ENCODE measurements around the gene ATG13.
A peak's percentile ranks its signal among the peaks of the same experiment; 100 is the strongest.

Gene ATG13

GRCh38 chr11:46597155-46597554 is 20.2 kb upstream of the ATG13 start:
- no peak for DNase-seq (ENCODE audit: low spot score in 2 of 2)
- no peak for ATAC-seq (replicated peaks; ENCODE audit: extremely low read depth, poor library complexity, severe bottlenecking)
- peaks cover 22% of the 10 kb centered on the region for H3K4me1 Mint-ChIP-seq
- H3K27ac Mint-ChIP-seq (ENCODE audit: low read depth) = no peak overlapping the region
- no peak overlapping the region for H3K4me3 Mint-ChIP-seq
- no peaks in the 10 kb centered on the region for H3K27me3 Mint-ChIP-seq
- peaks cover 9% of the 10 kb centered on the region for H3K36me3 Mint-ChIP-seq (ENCODE audit: insufficient read depth)
- no peaks in the 10 kb centered on the region for H3K9me3 Mint-ChIP-seq

DNA sequence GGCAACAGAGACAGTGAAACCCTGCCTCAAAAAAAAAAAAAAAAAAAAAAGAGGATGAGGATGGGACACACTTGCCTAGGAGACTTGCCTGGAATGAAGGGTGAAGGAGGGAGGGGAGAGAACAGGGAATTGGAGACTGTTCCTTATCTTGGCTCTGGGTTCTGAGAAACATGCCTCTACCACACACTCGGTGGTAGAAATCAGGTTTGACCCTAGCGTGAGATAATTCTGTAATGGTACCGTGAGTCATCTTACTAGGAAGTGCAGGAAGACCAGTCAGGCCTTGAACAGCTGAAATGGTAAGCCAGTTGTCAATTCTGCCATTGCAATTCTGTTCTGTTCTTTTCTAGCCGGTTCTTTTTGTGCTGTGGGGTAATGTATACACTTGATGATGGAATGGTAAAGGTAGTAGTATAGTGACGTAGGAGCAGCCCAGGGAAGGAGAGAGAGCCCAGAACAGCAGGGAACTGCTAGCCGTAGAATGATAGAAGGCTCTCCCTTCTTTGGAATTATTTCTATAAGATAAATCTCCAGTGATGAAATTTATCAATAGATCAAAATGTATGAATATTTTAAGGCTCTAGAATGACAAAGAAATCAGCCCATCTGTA is 19.6 kb upstream of the ATG13 start:
- Mint-ChIP-seq H3K36me3 (ENCODE audit: insufficient read depth) (peaks cover 11% of the 10 kb centered on the region), H3K27me3 (no peaks in the 10 kb centered on the region), H3K4me1 (peaks cover 16% of the 10 kb centered on the region), H3K27ac (ENCODE audit: low read depth) (no peak overlapping the region), H3K4me3 (no peak overlapping the region), H3K9me3 (no peaks in the 10 kb centered on the region)
- ATAC-seq (replicated peaks; ENCODE audit: extremely low read depth, poor library complexity, severe bottlenecking) (no peak), DNase-seq (ENCODE audit: low spot score in 2 of 2) (no peak)

DNA sequence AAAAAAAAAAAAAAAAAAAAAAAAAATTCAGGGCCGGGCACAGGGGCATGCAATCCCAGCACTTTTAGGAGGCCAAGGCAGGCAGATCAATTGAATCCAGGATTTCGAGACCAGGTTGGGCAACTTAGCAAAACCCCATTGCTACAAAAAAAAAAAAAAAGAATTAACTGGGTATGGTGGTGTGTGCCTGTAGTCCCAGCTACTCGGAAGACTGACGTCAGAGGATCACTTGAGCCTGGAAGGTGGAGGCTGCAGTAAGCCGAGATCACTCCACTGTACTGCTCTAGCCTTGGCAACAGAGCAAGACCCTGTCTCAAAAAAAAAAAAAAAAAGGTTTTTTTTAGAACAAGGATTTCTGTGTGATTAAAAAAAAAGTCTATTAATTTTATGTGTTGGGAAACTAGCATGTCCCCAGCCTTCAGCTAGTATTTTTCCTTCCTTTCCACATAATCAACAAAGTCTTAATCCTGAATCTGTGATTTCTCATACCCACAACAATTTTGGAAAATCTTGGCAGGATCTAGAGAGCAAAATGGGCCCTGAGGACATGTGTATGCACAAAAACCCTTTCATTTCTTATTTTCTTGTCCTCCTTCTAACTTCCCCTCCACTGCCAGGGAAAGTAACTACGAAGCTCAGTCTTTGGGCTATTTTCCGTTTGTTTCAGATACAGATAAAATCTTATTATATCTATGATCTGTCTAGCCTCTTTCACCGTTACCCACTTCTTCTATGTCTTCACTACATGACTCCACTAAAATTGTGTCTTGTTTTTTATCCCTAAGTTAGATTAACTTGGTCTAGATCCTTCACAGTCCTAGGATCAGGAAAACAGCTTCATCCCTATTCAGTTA is 17.8 kb upstream of the ATG13 start:
- no peak overlapping the region for H3K27ac Mint-ChIP-seq (ENCODE audit: low read depth)

GRCh38 chr11:46600194-46600960 is 17.0 kb upstream of the ATG13 start:
- no peak for DNase-seq (ENCODE audit: low spot score in 2 of 2)
- no peaks in the 10 kb centered on the region for H3K27me3 Mint-ChIP-seq
- ATAC-seq (replicated peaks; ENCODE audit: extremely low read depth, poor library complexity, severe bottlenecking) = no peak
- peaks cover 5% of the 10 kb centered on the region for H3K36me3 Mint-ChIP-seq (ENCODE audit: insufficient read depth)
- H3K9me3 Mint-ChIP-seq = no peaks in the 10 kb centered on the region
- no peaks in the 10 kb centered on the region for H3K4me1 Mint-ChIP-seq
- no peak overlapping the region for H3K4me3 Mint-ChIP-seq
- H3K27ac Mint-ChIP-seq (ENCODE audit: low read depth) = no peak overlapping the region

More for the DNA sequence above, 17.8 kb upstream of the ATG13 start:
- DNase-seq (ENCODE audit: low spot score in 2 of 2) = no peak
- Mint-ChIP-seq H3K36me3 (ENCODE audit: insufficient read depth) (peaks cover 5% of the 10 kb centered on the region), H3K27me3 (no peaks in the 10 kb centered on the region), H3K4me3 (no peak overlapping the region), H3K9me3 (no peaks in the 10 kb centered on the region), H3K4me1 (no peaks in the 10 kb centered on the region)
- ATAC-seq (replicated peaks; ENCODE audit: extremely low read depth, poor library complexity, severe bottlenecking) = no peak

DNA sequence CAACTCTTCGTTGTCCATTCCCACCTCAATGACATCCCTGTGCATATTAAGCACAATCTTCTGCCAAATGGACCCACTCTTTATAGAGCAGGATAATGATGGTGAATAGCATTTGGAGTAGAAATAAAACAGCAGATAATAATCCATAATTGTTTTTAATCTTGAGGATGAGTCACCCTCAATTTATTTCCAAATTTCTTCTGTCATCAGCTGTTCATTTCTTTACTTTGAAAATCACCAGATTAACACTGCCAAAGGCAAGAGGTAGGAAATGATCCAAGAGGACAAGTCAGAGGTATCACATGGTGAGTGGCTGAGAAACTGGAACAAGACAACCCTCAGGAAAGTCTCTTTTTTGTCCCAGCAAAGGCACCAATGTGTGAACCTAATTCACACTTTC is 16.2 kb upstream of the ATG13 start:
- peaks cover 5% of the 10 kb centered on the region for H3K36me3 Mint-ChIP-seq (ENCODE audit: insufficient read depth)
- H3K27ac Mint-ChIP-seq (ENCODE audit: low read depth) = no peak overlapping the region
- no peak overlapping the region for H3K4me3 Mint-ChIP-seq
- no peaks in the 10 kb centered on the region for H3K9me3 Mint-ChIP-seq
- no peaks in the 10 kb centered on the region for H3K4me1 Mint-ChIP-seq
- H3K27me3 Mint-ChIP-seq = no peaks in the 10 kb centered on the region
- ATAC-seq (replicated peaks; ENCODE audit: extremely low read depth, poor library complexity, severe bottlenecking) = no peak
- no peak for DNase-seq (ENCODE audit: low spot score in 2 of 2)

- Mint-ChIP-seq H3K27me3 (no peaks in the 10 kb centered on the region), H3K4me3 (no peak overlapping the region), H3K9me3 (no peaks in the 10 kb centered on the region), H3K36me3 (ENCODE audit: insufficient read depth) (peaks cover 5% of the 10 kb centered on the region), H3K4me1 (peaks cover 9% of the 10 kb centered on the region), H3K27ac (ENCODE audit: low read depth) (no peak overlapping the region)
- DNase-seq (ENCODE audit: low spot score in 2 of 2) (no peak), ATAC-seq (replicated peaks; ENCODE audit: extremely low read depth, poor library complexity, severe bottlenecking) (no peak)
These were observed 13.5 kb upstream of the ATG13 start for GRCh38 chr11:46603704-46604308.

- H3K4me3 Mint-ChIP-seq = no peak overlapping the region
- no peaks in the 10 kb centered on the region for H3K27me3 Mint-ChIP-seq
- DNase-seq (ENCODE audit: low spot score in 2 of 2) (no peak), ATAC-seq (replicated peaks; ENCODE audit: extremely low read depth, poor library complexity, severe bottlenecking) (no peak)
- H3K4me1 Mint-ChIP-seq = peaks cover 9% of the 10 kb centered on the region
- peaks cover 5% of the 10 kb centered on the region for H3K36me3 Mint-ChIP-seq (ENCODE audit: insufficient read depth)
- no peak overlapping the region for H3K27ac Mint-ChIP-seq (ENCODE audit: low read depth)
- H3K9me3 Mint-ChIP-seq = no peaks in the 10 kb centered on the region
These were observed 12.6 kb upstream of the ATG13 start for GRCh38 chr11:46604796-46605195.

DNA sequence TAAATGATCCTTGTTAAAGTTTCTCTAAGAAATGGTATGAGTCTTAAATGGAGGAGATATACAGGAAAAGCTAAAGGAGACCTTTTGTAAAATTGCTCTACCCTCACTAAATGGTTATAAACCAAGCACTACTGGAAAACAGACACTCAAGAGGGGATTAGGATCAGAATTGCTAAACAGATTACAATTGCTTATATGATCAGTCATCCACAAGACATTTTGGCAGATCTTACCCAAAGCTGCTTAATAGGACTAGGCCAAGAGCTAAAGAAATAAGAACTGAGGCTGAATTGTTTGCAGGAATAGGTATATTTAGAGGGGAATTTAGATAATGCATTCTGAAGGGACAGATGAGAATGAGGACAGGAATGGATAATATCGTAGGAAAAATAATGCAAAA is 9.8 kb upstream of the ATG13 start:
- no peaks in the 10 kb centered on the region for H3K9me3 Mint-ChIP-seq
- H3K4me1 Mint-ChIP-seq = peaks cover 15% of the 10 kb centered on the region
- H3K4me3 Mint-ChIP-seq = no peak overlapping the region
- no peak for DNase-seq (ENCODE audit: low spot score in 2 of 2)
- peaks cover 2% of the 10 kb centered on the region for H3K36me3 Mint-ChIP-seq (ENCODE audit: insufficient read depth)
- no peak overlapping the region for H3K27ac Mint-ChIP-seq (ENCODE audit: low read depth)
- no peaks in the 10 kb centered on the region for H3K27me3 Mint-ChIP-seq
- no peak for ATAC-seq (replicated peaks; ENCODE audit: extremely low read depth, poor library complexity, severe bottlenecking)

GRCh38 chr11:46609386-46609785 is 8.0 kb upstream of the ATG13 start:
- DNase-seq (ENCODE audit: low spot score in 2 of 2) (no peak), ATAC-seq (replicated peaks; ENCODE audit: extremely low read depth, poor library complexity, severe bottlenecking) (no peak)
- Mint-ChIP-seq H3K4me1 (peaks cover 15% of the 10 kb centered on the region), H3K9me3 (no peaks in the 10 kb centered on the region), H3K36me3 (ENCODE audit: insufficient read depth) (peaks cover 2% of the 10 kb centered on the region), H3K27me3 (no peaks in the 10 kb centered on the region), H3K27ac (ENCODE audit: low read depth) (no peak overlapping the region), H3K4me3 (no peak overlapping the region)

- peaks cover 7% of the 10 kb centered on the region for H3K36me3 Mint-ChIP-seq (ENCODE audit: insufficient read depth)
- H3K4me1 Mint-ChIP-seq = peaks cover 21% of the 10 kb centered on the region
- no peaks in the 10 kb centered on the region for H3K27me3 Mint-ChIP-seq
- H3K9me3 Mint-ChIP-seq = no peaks in the 10 kb centered on the region
- DNase-seq (ENCODE audit: low spot score in 2 of 2) (no peak), ATAC-seq (replicated peaks; ENCODE audit: extremely low read depth, poor library complexity, severe bottlenecking) (no peak)
- no peak overlapping the region for H3K4me3 Mint-ChIP-seq
- H3K27ac Mint-ChIP-seq (ENCODE audit: low read depth) = no peak overlapping the region
These were observed 5.6 kb upstream of the ATG13 start for GRCh38 chr11:46611526-46612304.

DNA sequence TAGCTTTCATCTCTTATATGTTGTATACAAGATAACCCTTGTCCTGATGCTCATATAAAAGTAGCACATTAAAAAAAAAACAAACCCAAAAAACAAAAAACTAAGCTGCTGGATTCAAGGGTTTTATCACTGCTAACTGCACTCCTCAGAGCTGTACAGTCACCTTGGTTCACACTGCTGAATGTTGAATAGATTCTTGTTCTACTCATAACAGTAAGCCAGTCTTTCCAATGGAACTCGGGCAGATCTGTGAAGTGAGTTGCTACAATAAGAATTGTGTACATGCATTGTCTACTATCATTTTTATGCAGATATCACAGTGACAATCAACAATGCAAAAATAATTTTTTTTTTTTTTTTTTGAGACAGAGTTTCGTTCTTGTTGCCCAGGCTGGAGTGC is 5.0 kb upstream of the ATG13 start:
- peaks cover 25% of the 10 kb centered on the region for H3K4me1 Mint-ChIP-seq
- no peak overlapping the region for H3K4me3 Mint-ChIP-seq
- H3K9me3 Mint-ChIP-seq = no peaks in the 10 kb centered on the region
- H3K27ac Mint-ChIP-seq (ENCODE audit: low read depth) = no peak overlapping the region
- H3K36me3 Mint-ChIP-seq (ENCODE audit: insufficient read depth) = peaks cover 13% of the 10 kb centered on the region
- no peak for DNase-seq (ENCODE audit: low spot score in 2 of 2)
- no peak for ATAC-seq (replicated peaks; ENCODE audit: extremely low read depth, poor library complexity, severe bottlenecking)
- H3K27me3 Mint-ChIP-seq = no peaks in the 10 kb centered on the region

DNA sequence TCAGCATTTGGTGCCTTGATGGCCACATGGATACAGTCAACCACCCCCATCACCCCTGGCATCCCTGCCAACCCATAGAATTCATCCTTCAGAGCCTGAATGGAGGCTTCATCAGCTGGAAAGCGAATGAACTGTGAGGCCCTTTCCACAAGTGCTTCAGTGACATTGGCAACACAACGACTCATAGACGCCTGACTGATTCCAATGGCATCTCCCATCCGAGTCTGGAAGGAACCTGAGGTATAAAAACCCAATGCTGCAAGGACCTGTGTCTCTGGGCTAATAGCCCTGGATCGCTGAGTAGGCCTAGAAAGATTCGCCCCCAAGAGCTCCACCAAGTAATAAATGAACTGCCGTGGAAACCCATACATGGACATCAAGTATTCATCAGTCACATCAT is 1.6 kb upstream of the ATG13 start:
- Mint-ChIP-seq H3K9me3 (no peaks in the 10 kb centered on the region), H3K27ac (ENCODE audit: low read depth) (peak overlapping the region; percentile 99), H3K27me3 (no peaks in the 10 kb centered on the region), H3K4me1 (peaks cover 37% of the 10 kb centered on the region), H3K4me3 (peak overlapping the region; percentile 93), H3K36me3 (ENCODE audit: insufficient read depth) (peaks cover 23% of the 10 kb centered on the region)
- ATAC-seq (replicated peaks; ENCODE audit: extremely low read depth, poor library complexity, severe bottlenecking) = no peak
- no peak for DNase-seq (ENCODE audit: low spot score in 2 of 2)

All from central memory CD8-positive, alpha-beta T cell (primary cell).